Endodermal cell (in vitro differentiated cells): ENCODE data around the gene TXNL1. TPM values are rescaled to one million over a fixed set of nuclear protein-coding genes. Genes with fewer than 3 reads are reported as not detected.
A peak's percentile ranks its signal among the peaks of the same experiment; 100 is the strongest.

Experiments used
- DNase-seq: peaks from one replicate; pipeline ENCODE4 v3.0.0-alpha.2; 2017
- H3K27ac ChIP-seq: 2 replicates; pipeline ENCODE4 v1.5.1; 2013; ENCODE audit warnings: mild to moderate bottlenecking, low read depth, low read length, moderate library complexity
- H3K27me3 ChIP-seq: 2 replicates; pipeline ENCODE4 v1.6.1; 2013; ENCODE audit warnings: mild to moderate bottlenecking, low read length, moderate library complexity; ENCODE audit not compliant: insufficient read depth, control insufficient read depth, poor library complexity, severe bottlenecking
- H3K36me3 ChIP-seq: 2 replicates; pipeline ENCODE4 v1.7.0; 2013; ENCODE audit warnings: mild to moderate bottlenecking, low read length, moderate library complexity; ENCODE audit not compliant: control insufficient read depth, insufficient read depth
- H3K4me1 ChIP-seq: one replicate; pipeline ENCODE4 v1.7.0; 2013; ENCODE audit warnings: low read length; ENCODE audit not compliant: control insufficient read depth, insufficient read depth
- H3K4me3 ChIP-seq: 2 replicates; pipeline ENCODE4 v1.5.1; 2013; ENCODE audit warnings: mild to moderate bottlenecking, low read length, moderate library complexity
- H3K9ac ChIP-seq: 2 replicates; pipeline ENCODE4 v1.6.1; 2013; ENCODE audit warnings: mild to moderate bottlenecking, low read length, moderate library complexity; ENCODE audit not compliant: poor library complexity, severe bottlenecking; ENCODE audit errors: extremely low read depth
- H3K9me3 ChIP-seq: 2 replicates; pipeline ENCODE4 v1.6.1; 2013; ENCODE audit warnings: mild to moderate bottlenecking, low read length, moderate library complexity; ENCODE audit not compliant: control insufficient read depth
- H3K27ac Mint-ChIP-seq: 2 replicates; pipeline ENCODE4 v1.8.0; 2020; ENCODE audit warnings: mixed read lengths
- H3K27me3 Mint-ChIP-seq: 2 replicates; pipeline ENCODE4 v1.8.0; 2021; ENCODE audit warnings: mild to moderate bottlenecking, mixed read lengths; ENCODE audit not compliant: insufficient read depth
- H3K36me3 Mint-ChIP-seq: 2 replicates; pipeline ENCODE4 v1.8.0; 2020; ENCODE audit warnings: low read depth, mixed read lengths
- H3K4me1 Mint-ChIP-seq: 2 replicates; pipeline ENCODE4 v1.8.0; 2020; ENCODE audit warnings: mixed read lengths
- H3K4me3 Mint-ChIP-seq: 2 replicates; pipeline ENCODE4 v1.8.0; 2020; ENCODE audit warnings: mild to moderate bottlenecking, moderate library complexity, mixed read lengths
- H3K9me3 Mint-ChIP-seq: 2 replicates; pipeline ENCODE4 v1.8.0; 2020; ENCODE audit warnings: mild to moderate bottlenecking, mixed read lengths
- WGBS, 2 experiments: methylation state at CpG; one replicate each; pipeline versions ENCODE4 v1.1.5 to v1.1.7; 2013; ENCODE audit warnings: missing lambda C conversion rate in 2 of 2, mixed read lengths in 1 of 2; ENCODE audit not compliant: insufficient coverage in 1 of 2, insufficient read length in 1 of 2; 5-methylcytosine and 5-hydroxymethylcytosine counted together
- long read RNA-seq, 4 experiments: library from polyadenylated mRNA in 2 of 4; library from RNA in 1 of 4; library from capped mRNA in 1 of 4; stranded (forward) in 3 of 4; unstranded in 1 of 4; transcript quantifications; one replicate each; pipeline ENCODE4 v2.0.0, GENCODE V29; 2020 to 2021; ENCODE audit warnings: inconsistent platforms in 1 of 4
- polyA plus RNA-seq, 2 experiments: library from polyadenylated mRNA; stranded (reverse); fragments of 50-300 nt; gene quantifications; one replicate each; pipeline ENCODE4 v1.2.3, GENCODE V29; 2013
- total RNA-seq, 2 donors: library from RNA; stranded (reverse); fragmentation: NEBNext Ultra II Directional in 1 of 2; extraction: Animal tissue kit (Norgen Biotek cat#: 25700) in 1 of 2; gene quantifications; 2 replicates in 1 of 2; 3 replicates in 1 of 2; pipeline ENCODE4 v1.2.1, GENCODE V29; 2021
- TF ChIP-seq, protein P1 (sequence below): fragments of 200-600 bp; sonication (generic); conservative IDR thresholded peaks from 2 replicates; pipeline ENCODE4 v1.5.0; 2021; ENCODE audit warnings: antibody characterized with exemption, mild to moderate bottlenecking

The TXNL1 gene
- 10 to 100 TPM; 69.6 to 77.0 TPM for total RNA-seq
- 96.6 TPM for polyA plus RNA-seq (2013, experiment 1 of 2)
- polyA plus RNA-seq (2013, experiment 2 of 2) = 90.6 TPM
- long read RNA-seq, experiment 1, full-length matches to known transcripts = 41 of 67 reads
- long read RNA-seq, experiment 1, partial matches to known transcripts = 6 of 67 reads
- long read RNA-seq, experiment 1, other reads (novel, unspliced or antisense) = 20 of 67 reads
- long read RNA-seq, experiment 2, full-length matches to known transcripts = 60 of 74 reads
- long read RNA-seq, experiment 2, partial matches to known transcripts = 5 of 74 reads
- long read RNA-seq, experiment 2, other reads (novel, unspliced or antisense) = 9 of 74 reads
- long read RNA-seq, experiment 3, full-length matches to known transcripts = 307 of 320 reads
- long read RNA-seq, experiment 3, partial matches to known transcripts = 5 of 320 reads
- long read RNA-seq, experiment 3, other reads (novel, unspliced or antisense) = 8 of 320 reads
- long read RNA-seq, experiment 4, full-length matches to known transcripts = 111 of 124 reads
- long read RNA-seq, experiment 4, partial matches to known transcripts = 2 of 124 reads
- long read RNA-seq, experiment 4, other reads (novel, unspliced or antisense) = 11 of 124 reads

DNA sequence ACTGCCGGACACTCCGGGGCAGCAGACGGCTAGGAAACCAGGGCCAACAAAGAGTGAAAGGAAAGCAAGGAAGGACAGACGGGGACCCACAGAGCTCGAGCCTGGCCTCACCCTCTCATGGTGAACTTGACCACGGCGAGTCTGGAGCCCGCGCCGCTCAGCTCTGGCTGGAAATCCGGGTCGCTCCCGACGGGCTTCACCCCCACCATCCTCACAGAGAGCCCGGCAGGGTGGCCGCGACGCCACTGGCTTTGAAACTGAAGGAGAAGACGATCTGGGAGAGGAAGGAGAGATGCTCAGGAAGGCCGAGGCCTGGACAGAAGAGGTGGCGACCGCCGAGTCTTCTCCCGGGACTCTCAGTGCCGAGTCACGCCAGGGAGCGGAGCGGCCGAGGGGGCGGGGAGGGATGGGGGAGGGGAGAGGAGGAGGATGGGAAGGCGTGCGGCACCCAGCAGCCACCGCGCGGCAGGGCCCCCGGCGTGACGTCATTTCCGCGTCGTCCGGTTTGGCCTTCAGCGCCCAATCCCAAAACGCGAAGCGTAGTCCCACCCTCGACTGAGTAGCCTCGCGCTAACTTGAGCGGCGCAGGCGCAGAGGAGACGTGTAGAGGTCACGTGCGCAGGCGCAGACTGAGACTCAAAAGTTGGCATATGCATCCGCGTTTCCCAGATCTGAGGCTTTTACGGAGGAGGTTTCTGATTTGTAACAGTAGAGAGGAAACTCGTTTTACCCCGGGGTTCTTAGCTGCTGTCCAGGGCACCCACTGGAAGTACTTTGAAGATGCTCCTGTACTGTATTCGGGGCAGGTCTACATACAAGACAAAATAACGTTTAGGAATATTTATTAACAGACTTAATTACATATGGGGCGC lies at the start of gene TXNL1:
Gene TXNL1 (minus strand): TSS at position 361 of the 872 bp plus-strand sequence. CDS start 152 bp downstream, at position 209.
- Mint-ChIP-seq H3K27me3 (no peaks in the 10 kb centered on the region), H3K4me3 (peak within 1 kb of the TSS; percentile 100), H3K4me1 (peaks cover 8% of the 10 kb centered on the region), H3K9me3 (peaks cover 5% of the 10 kb centered on the region), H3K36me3 (peaks cover 17% of the 10 kb centered on the region), H3K27ac (peak within 1 kb of the TSS; percentile 100)
- DNase-seq = peak; percentile 99
- peaks cover 2% of the 10 kb centered on the region for H3K4me1 ChIP-seq
- H3K9me3 ChIP-seq = no peaks in the 10 kb centered on the region
- WGBS, 2 experiments = 5 to 12% methylated on average over 21 to 64 of the region's 64 CpGs
- peak within 1 kb of the TSS; percentile 97 for H3K9ac ChIP-seq
- peak within 1 kb of the TSS; percentile 95 for H3K27ac ChIP-seq
- peaks cover 21% of the 10 kb centered on the region for H3K36me3 ChIP-seq
- TF ChIP-seq, protein P1, sequence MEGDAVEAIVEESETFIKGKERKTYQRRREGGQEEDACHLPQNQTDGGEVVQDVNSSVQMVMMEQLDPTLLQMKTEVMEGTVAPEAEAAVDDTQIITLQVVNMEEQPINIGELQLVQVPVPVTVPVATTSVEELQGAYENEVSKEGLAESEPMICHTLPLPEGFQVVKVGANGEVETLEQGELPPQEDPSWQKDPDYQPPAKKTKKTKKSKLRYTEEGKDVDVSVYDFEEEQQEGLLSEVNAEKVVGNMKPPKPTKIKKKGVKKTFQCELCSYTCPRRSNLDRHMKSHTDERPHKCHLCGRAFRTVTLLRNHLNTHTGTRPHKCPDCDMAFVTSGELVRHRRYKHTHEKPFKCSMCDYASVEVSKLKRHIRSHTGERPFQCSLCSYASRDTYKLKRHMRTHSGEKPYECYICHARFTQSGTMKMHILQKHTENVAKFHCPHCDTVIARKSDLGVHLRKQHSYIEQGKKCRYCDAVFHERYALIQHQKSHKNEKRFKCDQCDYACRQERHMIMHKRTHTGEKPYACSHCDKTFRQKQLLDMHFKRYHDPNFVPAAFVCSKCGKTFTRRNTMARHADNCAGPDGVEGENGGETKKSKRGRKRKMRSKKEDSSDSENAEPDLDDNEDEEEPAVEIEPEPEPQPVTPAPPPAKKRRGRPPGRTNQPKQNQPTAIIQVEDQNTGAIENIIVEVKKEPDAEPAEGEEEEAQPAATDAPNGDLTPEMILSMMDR = no peak
- peaks cover 5% of the 10 kb centered on the region for H3K27me3 ChIP-seq
- H3K4me3 ChIP-seq = peak within 1 kb of the TSS; percentile 98

DNA sequence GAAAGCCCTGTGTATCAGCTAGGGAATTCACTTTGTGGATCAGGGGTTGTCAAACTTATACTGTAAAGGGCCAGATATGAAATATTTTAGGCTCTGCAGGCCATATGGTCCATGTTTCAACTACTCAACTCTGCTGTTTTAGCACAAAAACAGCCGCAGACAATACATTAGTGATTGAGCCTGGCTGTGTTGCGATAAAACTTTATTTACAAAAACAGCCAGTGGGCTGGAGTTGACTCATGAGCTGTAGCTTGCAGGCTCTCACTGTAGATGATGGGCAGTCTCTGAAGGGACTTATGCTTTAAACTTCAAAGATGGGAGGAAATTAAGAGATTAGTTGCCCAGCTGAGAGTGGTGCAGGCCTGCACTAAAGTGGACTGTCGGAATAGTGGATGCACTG lies 45.9 kb upstream of the TXNL1 start:
- Histone ChIP-seq H3K9me3 (no peaks in the 10 kb centered on the region), H3K36me3 (peaks cover 7% of the 10 kb centered on the region), H3K9ac (no peak overlapping the region), H3K27ac (no peak overlapping the region), H3K4me3 (no peak overlapping the region), H3K4me1 (no peaks in the 10 kb centered on the region), H3K27me3 (no peaks in the 10 kb centered on the region)
- DNase-seq = no peak
- WGBS, 2 experiments = 94 to 100% methylated on average over 3 of the region's 3 CpGs
- Mint-ChIP-seq H3K4me1 (no peaks in the 10 kb centered on the region), H3K27ac (no peak overlapping the region), H3K27me3 (no peaks in the 10 kb centered on the region), H3K9me3 (no peaks in the 10 kb centered on the region), H3K36me3 (no peaks in the 10 kb centered on the region), H3K4me3 (no peak overlapping the region)
- TF ChIP-seq, protein P1 = no peak

- no peaks in the 10 kb centered on the region for H3K27me3 ChIP-seq
- Mint-ChIP-seq H3K36me3 (no peaks in the 10 kb centered on the region), H3K27ac (no peak overlapping the region), H3K4me3 (no peak overlapping the region), H3K9me3 (no peaks in the 10 kb centered on the region), H3K4me1 (peaks cover 1% of the 10 kb centered on the region), H3K27me3 (no peaks in the 10 kb centered on the region)
- H3K9me3 ChIP-seq = no peaks in the 10 kb centered on the region
- no peak overlapping the region for H3K4me3 ChIP-seq
- no peak for DNase-seq
- TF ChIP-seq, protein P1 = no peak
- 89 to 98% methylated on average over 1 to 3 of the region's 4 CpGs for WGBS, 2 experiments
- no peaks in the 10 kb centered on the region for H3K4me1 ChIP-seq
- no peak overlapping the region for H3K9ac ChIP-seq
- H3K27ac ChIP-seq = no peak overlapping the region
- no peaks in the 10 kb centered on the region for H3K36me3 ChIP-seq
These were observed 40.6 kb upstream of the TXNL1 start for GRCh38 chr18:56678836-56679565.
